Dendritic cell treated with granulocyte-macrophage colony-stimulating factor and Interleukin-4, amounts not matched to agents 40 ng/mL and 50 ng/mL, for 4 days (primary cell): Measurements from ENCODE around the gene MRPL10.

Experiments used
- H3K27ac Mint-ChIP-seq: one replicate; pipeline ENCODE4 v1.8.0; 2022; ENCODE audit warnings: mild to moderate bottlenecking, mixed read lengths
- H3K27me3 Mint-ChIP-seq: one replicate; pipeline ENCODE4 v1.8.0; 2022; ENCODE audit warnings: mild to moderate bottlenecking, mixed read lengths
- H3K36me3 Mint-ChIP-seq: one replicate; pipeline ENCODE4 v1.8.0; 2022; ENCODE audit warnings: low read depth, mixed read lengths
- H3K4me1 Mint-ChIP-seq: one replicate; pipeline ENCODE4 v1.8.0; 2022; ENCODE audit warnings: low read depth, mixed read lengths
- H3K4me3 Mint-ChIP-seq: one replicate; pipeline ENCODE4 v1.8.0; 2022; ENCODE audit warnings: mild to moderate bottlenecking, moderate library complexity, mixed read lengths
- H3K9me3 Mint-ChIP-seq: one replicate; pipeline ENCODE4 v1.8.0; 2022; ENCODE audit warnings: mixed read lengths
- intact Hi-C: fragments of 100-400 bp; cut with micrococcal nuclease; formaldehyde crosslinking; loops from one replicate; pipeline ENCODE4 v1.15.0; 2022

Gene MRPL10

DNA sequence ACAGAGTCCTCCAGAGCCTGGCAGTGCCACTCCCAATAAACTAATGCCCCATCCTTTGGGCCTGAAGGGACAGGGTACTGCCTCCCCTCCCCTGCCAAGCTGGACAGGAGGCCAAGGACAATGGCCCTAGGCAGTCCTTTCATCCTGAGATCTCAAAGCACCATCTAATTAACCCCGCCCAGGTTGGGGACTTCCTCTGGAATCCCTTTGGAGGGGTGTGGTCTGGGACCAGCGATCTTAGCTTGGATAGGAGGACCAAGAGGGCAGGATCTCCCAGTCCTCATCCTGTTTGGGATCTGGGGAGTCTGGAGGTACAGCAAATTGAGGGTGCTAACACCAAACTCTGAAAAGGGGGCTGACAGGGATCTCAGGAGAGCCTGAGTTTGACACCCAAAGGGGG is 37.8 kb upstream of the MRPL10 start:
- intact Hi-C loops, result no loop called here
- Mint-ChIP-seq H3K27me3 (peaks cover 79% of the 10 kb centered on the region), H3K4me1 (peaks cover 7% of the 10 kb centered on the region), H3K36me3 (no peaks in the 10 kb centered on the region), H3K4me3 (no peak overlapping the region), H3K27ac (no peak overlapping the region), H3K9me3 (peaks cover 7% of the 10 kb centered on the region)

DNA sequence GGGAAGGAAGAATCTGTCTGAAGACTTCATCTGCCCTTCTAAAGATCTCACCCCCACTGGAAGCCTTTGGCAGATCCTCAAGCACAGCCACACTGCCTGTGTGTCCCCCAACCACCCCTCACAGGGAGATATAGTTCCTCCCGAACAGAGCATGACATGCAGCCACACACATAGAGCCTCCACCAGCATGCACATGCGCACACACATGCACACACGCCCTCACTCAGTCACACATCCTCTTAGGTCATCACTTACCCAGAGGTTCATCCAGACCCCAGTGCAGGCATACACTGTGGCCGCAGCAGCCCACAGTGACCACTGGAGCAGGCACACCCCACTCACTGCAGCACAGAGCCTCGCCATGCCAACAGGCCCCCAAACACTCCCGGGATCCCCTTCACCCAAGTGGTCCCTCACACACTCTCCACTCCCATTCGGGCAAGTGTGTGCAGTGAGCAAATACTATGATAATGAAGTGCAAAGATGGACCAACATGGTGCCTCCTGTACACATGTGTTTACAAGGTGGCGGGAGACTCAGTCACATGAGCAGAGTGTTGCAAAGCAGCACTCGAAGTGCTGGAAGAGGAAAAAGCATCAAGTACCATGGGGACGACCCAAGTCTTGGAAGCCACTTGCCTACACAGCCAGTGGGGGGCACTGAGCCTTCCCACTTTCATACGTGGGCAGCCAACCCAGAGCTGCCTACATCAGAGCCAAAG is 36.6 kb upstream of the MRPL10 start:
- Mint-ChIP-seq H3K27ac (no peak overlapping the region), H3K4me3 (no peak overlapping the region), H3K27me3 (peaks cover 71% of the 10 kb centered on the region), H3K4me1 (peaks cover 4% of the 10 kb centered on the region), H3K36me3 (no peaks in the 10 kb centered on the region), H3K9me3 (no peaks in the 10 kb centered on the region)
- intact Hi-C loops, result no loop called here

DNA sequence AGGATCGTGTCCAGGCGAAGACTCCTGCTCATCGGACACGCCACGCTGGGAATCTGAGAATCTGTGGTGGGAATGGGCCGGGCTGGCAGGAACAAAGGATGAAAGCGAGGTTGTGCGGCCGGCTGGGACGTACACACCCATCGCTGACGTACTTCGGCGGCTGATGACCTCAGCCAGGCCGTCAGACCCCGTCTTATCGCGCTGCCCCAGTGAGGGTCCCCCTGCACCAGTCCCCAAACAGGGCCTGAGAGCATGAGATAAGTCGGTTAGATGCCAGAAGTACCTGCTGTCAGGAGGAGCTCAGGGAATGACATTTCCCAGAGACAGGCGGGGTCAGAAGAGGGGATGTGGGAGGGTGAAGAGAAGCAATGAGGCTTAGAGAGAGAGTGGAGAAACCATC is 35.6 kb upstream of the MRPL10 start:
- Mint-ChIP-seq H3K4me1 (peaks cover 8% of the 10 kb centered on the region), H3K27ac (no peak overlapping the region), H3K4me3 (no peak overlapping the region), H3K27me3 (peaks cover 61% of the 10 kb centered on the region), H3K36me3 (no peaks in the 10 kb centered on the region), H3K9me3 (no peaks in the 10 kb centered on the region)
- intact Hi-C loops, result no loop called here

DNA sequence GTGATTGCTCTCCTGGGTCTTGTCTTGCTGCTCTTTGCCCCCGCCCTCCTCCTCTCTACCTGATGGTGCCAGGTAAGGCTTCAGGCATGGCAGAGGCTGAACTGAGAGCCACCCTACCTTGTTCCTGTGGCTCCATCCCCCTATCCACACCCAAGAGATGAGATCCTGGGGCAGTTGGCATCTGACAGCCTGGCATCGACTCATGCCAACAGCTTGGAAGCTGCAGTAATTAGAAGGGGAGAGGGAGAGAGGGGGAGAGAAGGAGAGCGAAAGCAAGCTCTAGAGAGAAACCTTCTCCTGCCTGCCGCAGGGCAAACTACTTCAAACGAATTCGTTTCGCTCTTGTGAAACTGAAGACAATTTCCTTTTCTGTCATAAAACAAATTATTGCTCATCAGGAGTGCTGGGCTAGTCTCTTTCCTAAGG is 33.5 kb upstream of the MRPL10 start:
- peaks cover 8% of the 10 kb centered on the region for H3K4me1 Mint-ChIP-seq
- peaks cover 44% of the 10 kb centered on the region for H3K27me3 Mint-ChIP-seq
- H3K9me3 Mint-ChIP-seq, result no peaks in the 10 kb centered on the region
- no peak overlapping the region for H3K4me3 Mint-ChIP-seq
- no peaks in the 10 kb centered on the region for H3K36me3 Mint-ChIP-seq
- no peak overlapping the region for H3K27ac Mint-ChIP-seq
- intact Hi-C loops, result no loop called here

DNA sequence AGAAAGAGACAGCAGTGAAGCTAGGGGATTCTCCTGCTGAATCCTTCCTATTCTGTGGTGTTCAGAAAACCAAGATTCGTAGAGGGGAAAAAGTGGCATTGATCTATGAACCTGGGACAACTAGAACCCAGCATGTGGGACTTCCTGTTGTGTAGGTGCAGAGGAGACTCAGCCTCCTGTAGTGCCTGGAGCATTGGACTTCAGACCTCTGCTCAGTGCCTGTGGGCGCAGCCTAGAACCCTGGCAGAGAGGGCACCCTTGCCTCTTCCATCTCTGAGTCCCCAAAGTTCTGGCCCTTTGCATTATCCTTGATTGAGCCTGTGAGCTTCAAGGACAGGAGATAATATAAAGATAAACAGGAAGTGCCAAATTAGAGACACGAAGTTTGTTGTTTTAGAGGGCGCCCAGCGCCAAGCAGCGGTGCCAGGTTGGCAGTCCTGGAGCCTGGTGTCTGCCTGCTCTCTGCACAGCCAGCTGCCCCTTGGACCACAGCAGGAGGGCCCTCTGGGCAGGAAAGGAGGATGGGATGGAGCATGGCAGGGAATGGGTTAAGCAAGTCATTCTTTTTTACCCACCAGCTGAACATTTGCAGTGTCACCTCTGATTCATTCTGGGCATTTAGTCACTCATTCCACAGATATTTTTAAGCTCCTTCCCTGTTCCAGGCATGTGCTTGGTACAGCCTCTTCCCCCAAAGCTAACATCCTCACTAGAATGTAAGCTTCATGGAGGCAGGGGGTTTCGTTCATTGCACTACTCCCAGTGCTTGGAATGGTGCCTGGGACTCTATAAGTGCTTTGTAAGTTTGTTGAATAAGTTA is 31.5 kb upstream of the MRPL10 start:
- no peaks in the 10 kb centered on the region for H3K9me3 Mint-ChIP-seq
- no peaks in the 10 kb centered on the region for H3K36me3 Mint-ChIP-seq
- intact Hi-C loops, result no loop called here
- H3K4me1 Mint-ChIP-seq, result peaks cover 14% of the 10 kb centered on the region
- H3K27me3 Mint-ChIP-seq, result peaks cover 43% of the 10 kb centered on the region
- H3K4me3 Mint-ChIP-seq, result no peak overlapping the region
- H3K27ac Mint-ChIP-seq, result no peak overlapping the region

DNA sequence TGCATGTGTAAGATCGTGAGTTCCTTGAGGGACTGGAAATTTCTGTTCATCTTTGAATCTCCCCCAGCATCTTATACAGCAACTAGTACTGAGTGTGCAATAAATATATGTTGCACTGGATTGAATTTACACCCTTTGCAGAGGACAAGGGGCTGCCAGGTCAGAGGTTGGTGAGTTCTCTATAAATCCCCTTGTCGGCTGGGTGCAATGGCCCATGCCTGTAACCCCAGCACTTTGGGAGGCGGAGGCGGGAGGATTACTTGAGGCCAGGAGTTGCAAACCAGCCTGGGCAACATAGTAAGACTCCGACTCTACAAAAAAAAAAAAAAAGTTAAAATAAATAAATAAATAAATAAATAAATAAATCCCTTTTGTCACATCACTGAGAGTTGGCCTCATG is 29.0 kb upstream of the MRPL10 start:
- peaks cover 43% of the 10 kb centered on the region for H3K27me3 Mint-ChIP-seq
- no peak overlapping the region for H3K27ac Mint-ChIP-seq
- intact Hi-C loops, result no loop called here
- no peaks in the 10 kb centered on the region for H3K36me3 Mint-ChIP-seq
- no peaks in the 10 kb centered on the region for H3K9me3 Mint-ChIP-seq
- H3K4me3 Mint-ChIP-seq, result no peak overlapping the region
- peaks cover 34% of the 10 kb centered on the region for H3K4me1 Mint-ChIP-seq

DNA sequence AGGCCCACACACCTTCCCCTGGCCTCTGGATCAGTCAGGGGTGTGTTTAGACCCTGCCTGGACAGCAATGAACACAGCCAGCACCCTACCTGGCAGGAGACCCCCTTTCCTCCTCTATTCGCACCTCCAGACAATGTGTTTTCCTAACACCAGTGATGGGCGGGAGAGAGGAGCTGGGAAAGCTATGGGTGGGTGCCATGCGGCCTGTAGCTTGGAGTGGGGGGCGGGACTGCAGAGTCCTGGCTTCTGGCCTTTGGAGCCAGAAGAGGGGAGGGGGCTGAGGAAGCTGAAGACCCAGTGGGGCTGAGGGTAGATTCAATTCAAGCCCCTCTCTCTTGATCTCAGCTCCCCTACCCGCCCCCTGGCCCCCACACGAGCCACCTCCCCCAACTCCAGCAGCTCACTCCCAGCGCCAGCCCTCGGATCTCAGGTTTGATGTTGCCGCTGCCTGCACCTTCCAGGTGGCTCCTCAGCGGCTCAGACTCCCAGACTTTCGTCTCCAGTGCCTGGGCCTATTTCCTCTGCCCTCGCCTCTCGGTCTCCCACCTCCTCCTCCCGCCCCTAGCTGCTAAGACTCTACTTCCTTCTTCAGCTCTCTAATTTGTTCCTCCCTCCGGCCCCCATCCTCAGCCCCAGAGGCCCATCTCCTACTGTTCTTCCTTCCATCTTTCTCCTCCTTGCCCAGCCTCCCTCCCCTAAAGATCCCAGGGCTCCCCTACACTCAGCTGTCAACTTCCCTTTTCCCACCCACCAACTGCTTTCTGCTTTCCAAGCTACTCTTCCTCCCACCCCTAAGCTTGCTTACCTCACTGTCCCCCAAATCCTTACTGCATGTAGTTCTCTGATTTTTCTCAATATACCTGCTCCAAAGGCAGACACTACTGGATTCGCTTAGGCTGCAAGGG is 26.5 kb upstream of the MRPL10 start:
- no peaks in the 10 kb centered on the region for H3K36me3 Mint-ChIP-seq
- H3K4me3 Mint-ChIP-seq, result no peak overlapping the region
- peaks cover 29% of the 10 kb centered on the region for H3K4me1 Mint-ChIP-seq
- H3K9me3 Mint-ChIP-seq, result no peaks in the 10 kb centered on the region
- H3K27ac Mint-ChIP-seq, result no peak overlapping the region
- H3K27me3 Mint-ChIP-seq, result peaks cover 62% of the 10 kb centered on the region
- intact Hi-C loops, result no loop called here

DNA sequence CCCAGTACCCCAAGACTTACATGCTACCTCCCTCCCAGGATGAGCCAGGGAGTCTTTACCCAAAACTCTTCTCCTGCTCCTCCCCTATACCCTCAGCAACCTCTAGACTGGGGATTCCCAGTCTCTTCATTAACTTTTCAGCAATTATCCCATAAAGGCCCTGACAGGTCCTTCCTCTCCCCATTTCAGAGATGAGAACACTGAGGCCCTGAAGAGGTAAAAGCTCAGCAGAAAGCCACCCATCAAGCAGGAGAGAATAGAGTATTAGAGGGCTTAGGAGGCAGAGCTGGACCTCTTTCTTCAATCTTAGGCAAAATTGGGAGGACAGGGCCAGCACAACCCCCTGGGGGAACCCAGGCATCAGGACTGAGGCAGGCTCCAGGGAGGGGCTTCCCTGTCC is 25.5 kb upstream of the MRPL10 start:
- Mint-ChIP-seq H3K9me3 (no peaks in the 10 kb centered on the region), H3K27ac (no peak overlapping the region), H3K4me3 (no peak overlapping the region), H3K36me3 (no peaks in the 10 kb centered on the region), H3K27me3 (peaks cover 72% of the 10 kb centered on the region), H3K4me1 (peaks cover 36% of the 10 kb centered on the region)
- intact Hi-C loops, result no loop called here

DNA sequence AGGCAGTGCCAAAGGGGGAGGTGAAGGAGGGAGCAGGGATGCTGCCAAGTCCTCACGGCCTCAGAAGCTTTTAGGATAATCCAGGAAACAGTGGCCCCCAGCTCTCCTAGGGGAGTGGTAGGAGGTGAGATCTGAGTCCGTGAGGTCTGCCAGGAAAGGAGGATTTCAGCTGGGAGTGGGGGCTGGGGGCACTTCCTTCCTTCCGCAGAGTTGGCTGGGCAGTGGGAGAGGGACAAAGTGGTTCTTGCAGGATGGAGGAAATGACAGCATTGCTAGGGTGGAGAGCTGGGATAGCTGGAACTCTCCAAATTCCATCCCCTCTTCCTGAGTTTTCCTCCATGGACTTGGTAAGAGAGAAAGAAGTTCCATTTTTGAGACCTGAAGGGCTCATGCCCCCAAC is 24.4 kb upstream of the MRPL10 start:
- H3K27me3 Mint-ChIP-seq, result peaks cover 81% of the 10 kb centered on the region
- peaks cover 44% of the 10 kb centered on the region for H3K4me1 Mint-ChIP-seq
- no peaks in the 10 kb centered on the region for H3K36me3 Mint-ChIP-seq
- no peaks in the 10 kb centered on the region for H3K9me3 Mint-ChIP-seq
- H3K4me3 Mint-ChIP-seq, result no peak overlapping the region
- no peak overlapping the region for H3K27ac Mint-ChIP-seq
- intact Hi-C loops, result no loop called here

DNA sequence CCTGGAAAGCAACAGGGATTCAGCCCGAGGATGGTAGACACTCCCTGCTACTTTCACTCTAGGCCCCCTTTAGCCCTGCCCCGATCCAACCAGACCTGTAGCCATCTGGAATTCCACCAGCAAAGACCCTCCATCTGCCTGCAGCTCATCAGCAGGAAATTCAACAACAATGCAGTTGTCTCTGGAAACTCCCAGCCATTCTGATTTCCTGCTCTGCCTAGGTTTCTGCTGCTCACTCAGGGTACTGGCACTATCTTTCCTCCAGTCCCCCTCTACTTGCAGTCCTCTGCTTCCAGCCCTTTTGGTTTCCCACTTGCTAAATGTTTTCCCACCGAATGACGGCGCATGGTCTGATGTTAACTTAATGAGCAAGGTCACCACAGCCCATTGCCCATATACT is 22.3 kb upstream of the MRPL10 start:
- no peak overlapping the region for H3K4me3 Mint-ChIP-seq
- intact Hi-C loops, result no loop called here
- H3K27me3 Mint-ChIP-seq, result peaks cover 89% of the 10 kb centered on the region
- H3K9me3 Mint-ChIP-seq, result no peaks in the 10 kb centered on the region
- no peaks in the 10 kb centered on the region for H3K36me3 Mint-ChIP-seq
- H3K27ac Mint-ChIP-seq, result no peak overlapping the region
- peaks cover 48% of the 10 kb centered on the region for H3K4me1 Mint-ChIP-seq

DNA sequence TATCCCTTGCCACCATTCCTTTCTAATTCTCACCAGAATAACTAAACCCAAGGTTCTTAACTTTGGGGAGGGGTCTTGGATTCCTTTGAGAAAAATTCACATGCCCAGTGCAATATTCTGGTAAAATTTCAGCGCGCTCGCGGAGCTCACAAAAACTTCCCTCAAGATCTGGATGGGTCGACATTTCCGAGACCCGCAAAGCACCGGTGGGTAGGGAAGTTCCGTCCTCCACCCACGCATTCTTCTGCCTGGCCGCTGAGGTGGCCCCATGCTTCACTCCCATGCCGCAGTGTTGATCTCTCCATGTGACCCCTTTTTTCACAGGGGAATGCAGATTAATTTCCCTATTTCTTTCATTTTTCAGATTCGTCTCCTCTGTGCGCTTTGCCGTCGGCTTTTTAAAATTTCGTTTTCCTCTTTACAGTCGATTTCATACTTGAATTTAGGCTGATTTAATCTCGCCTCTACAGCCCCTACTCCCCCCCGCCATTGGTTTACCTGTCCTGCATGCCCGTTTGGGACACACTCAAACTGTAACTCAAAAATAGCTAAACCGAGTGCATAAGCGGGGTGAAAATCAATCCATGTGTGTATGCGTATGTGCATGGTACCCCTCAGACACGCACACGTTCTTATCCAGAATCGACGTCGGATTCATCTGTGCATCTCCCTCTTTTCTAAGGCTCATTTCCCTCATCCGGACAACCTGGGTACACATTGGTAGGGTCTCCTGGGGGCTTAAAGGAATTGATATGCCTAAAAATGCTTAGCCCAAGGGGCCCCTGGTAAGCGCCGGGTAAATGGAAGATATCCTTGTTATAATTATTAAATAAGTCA is 21.0 kb upstream of the MRPL10 start:
- Mint-ChIP-seq H3K4me3 (no peak overlapping the region), H3K9me3 (no peaks in the 10 kb centered on the region), H3K27ac (no peak overlapping the region), H3K27me3 (peaks cover 97% of the 10 kb centered on the region), H3K4me1 (peaks cover 42% of the 10 kb centered on the region), H3K36me3 (no peaks in the 10 kb centered on the region)
- intact Hi-C loops, result no loop called here

DNA sequence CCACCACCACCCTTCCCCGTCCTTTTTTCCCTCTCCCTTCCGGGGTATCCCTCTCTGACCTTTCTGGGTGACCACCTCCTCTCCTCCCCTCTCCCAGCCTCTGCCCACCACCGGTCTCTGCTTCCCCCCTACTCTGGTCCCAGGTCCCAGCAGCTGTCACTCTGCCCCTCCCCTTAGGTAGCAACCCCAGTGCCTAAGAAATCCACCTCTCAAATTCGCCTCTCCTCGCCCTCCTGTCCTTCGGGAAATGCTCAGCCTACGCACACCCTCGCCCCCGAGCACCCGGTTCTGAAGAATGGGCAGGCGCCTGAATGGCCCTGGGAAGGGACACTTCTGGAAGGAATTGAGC is 20.4 kb upstream of the MRPL10 start:
- H3K9me3 Mint-ChIP-seq, result no peaks in the 10 kb centered on the region
- no peak overlapping the region for H3K4me3 Mint-ChIP-seq
- peaks cover 99% of the 10 kb centered on the region for H3K27me3 Mint-ChIP-seq
- H3K4me1 Mint-ChIP-seq, result peaks cover 44% of the 10 kb centered on the region
- H3K27ac Mint-ChIP-seq, result no peak overlapping the region
- no peaks in the 10 kb centered on the region for H3K36me3 Mint-ChIP-seq
- intact Hi-C loops, result no loop called here

DNA sequence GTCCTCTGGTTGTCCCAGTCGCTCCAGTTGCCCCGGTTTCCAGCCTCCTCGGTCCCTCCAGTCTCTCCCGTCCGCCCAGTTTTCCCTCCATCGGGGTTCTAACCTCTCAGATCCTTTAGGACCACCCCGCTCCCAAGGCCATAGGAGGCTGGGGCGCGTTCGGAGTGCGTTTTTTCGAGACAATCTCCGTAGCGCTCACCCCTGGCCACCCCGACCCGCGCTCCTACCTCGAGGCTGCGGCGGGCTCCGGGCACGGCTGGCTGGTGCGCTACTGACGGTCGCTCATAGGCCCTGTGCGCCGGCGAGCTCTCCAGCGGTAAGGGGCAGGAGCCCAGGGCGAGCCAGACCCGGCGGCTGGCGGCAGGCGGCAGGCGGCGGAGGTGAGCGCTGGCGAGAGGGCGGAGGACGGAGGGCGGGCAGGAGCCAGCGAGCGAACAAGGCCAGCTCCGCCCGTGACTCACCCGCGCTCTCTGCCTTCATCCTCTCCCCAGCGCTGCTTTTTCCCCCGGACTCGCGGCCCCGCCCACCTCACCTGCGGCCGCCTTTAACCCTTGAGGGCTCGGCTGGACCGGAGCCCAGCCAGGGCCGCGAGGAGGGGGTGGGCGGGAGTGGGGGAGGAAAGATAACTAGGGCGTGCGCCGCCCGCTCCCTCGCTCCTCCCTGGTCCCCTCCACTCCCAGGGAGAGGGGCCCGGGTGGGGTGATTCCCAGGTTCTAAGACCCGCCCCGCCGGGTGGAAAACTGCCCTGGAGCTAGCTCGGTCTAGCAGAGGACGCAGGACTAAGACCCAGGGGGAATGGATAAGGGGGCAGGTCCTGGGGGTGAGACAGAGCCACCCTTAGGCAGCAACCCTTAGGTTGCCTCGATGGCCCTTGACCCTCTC is 19.6 kb upstream of the MRPL10 start, which contains the start of gene SP6:
SP6 (minus strand) TSS at position 472 of the 882 bp plus-strand sequence. CDS start 2,734 bp downstream, outside the sequence.
- Mint-ChIP-seq H3K9me3 (no peaks in the 10 kb centered on the region), H3K27me3 (peaks cover 99% of the 10 kb centered on the region), H3K36me3 (no peaks in the 10 kb centered on the region), H3K4me3 (no peak within 1 kb of the TSS), H3K27ac (no peak within 1 kb of the TSS), H3K4me1 (peaks cover 36% of the 10 kb centered on the region)
- intact Hi-C loops, result no loop called here
